Keratinocyte (primary cell): ENCODE data around the gene TMCO6.

Experiments used
- CTCF ChIP-seq, 3 experiments: IDR thresholded peaks in 1 of 3; conservative IDR thresholded peaks in 1 of 3; optimal IDR thresholded peaks in 1 of 3; 2 replicates in 2 of 3; 3 replicates in 1 of 3; pipeline versions ENCODE3 to v1.5.1; 2011; ENCODE audit warnings: low read length in 3 of 3, mild to moderate bottlenecking in 3 of 3, moderate library complexity in 2 of 3, control low read depth in 1 of 3, inconsistent platforms in 1 of 3; ENCODE audit not compliant: insufficient read depth in 2 of 3; ENCODE audit errors: extremely low read depth in 1 of 3
- EZH2 ChIP-seq: IDR thresholded peaks from one replicate; pipeline ENCODE4 v1.6.1; 2012; ENCODE audit warnings: inconsistent platforms, mild to moderate bottlenecking, low read length, moderate library complexity

DNA sequence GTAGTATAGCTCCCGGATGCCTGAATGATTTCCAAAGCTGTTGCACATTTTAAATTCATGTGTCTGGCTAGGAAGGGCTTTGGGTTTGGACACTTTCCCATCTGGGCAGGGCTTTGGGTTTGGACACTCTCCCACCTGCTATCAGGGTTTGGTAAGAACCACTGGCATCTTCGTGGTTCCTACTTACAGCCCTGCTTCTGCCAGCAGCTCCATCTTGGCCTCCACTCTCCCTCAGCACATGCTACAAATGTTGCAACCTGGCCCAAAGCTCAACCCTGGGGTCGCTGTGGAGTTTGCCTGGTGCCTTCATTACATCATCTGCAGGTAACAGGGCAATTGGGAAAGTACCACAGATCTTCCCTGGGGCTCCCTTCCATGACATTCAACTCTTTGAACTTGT, 3.5 kb downstream of the TMCO6 start:
- TF ChIP-seq CTCF (optimal IDR thresholded peaks at IDR 0.05 in 1 of 3, IDR thresholded peaks at IDR 0.05 in 1 of 3, conservative IDR thresholded peaks at IDR 0.05 in 1 of 3; ENCODE audit: extremely low read depth in 1 of 3, insufficient read depth in 2 of 3, low read length in 3 of 3) (no peak), EZH2 (no peak)
